Osteoblast (primary cell): Measurements from ENCODE around the gene VAMP5. TPM values are rescaled to one million over a fixed set of nuclear protein-coding genes. Genes with fewer than 3 reads are reported as not detected.

ENCODE experiments used
- DNase-seq: peaks from one replicate; pipeline ENCODE4 v3.0.0; 2011; ENCODE audit warnings: low spot score, mixed read lengths; ENCODE audit not compliant: insufficient read length; ENCODE audit errors: missing footprints
- H2AFZ ChIP-seq: 2 replicates; pipeline ENCODE4 v1.6.0; 2011; ENCODE audit warnings: mild to moderate bottlenecking, low read length
- H3K27ac ChIP-seq: 2 replicates; pipeline ENCODE4 v1.5.1; 2011; ENCODE audit warnings: mild to moderate bottlenecking, low read depth, low read length, moderate library complexity
- H3K27me3 ChIP-seq: 2 replicates; pipeline ENCODE4 v1.6.0; 2012; ENCODE audit warnings: mild to moderate bottlenecking, control low read depth, inconsistent platforms, low read length, moderate library complexity; ENCODE audit not compliant: insufficient read depth
- H3K36me3 ChIP-seq: 2 replicates; pipeline ENCODE4 v1.5.1; 2011; ENCODE audit warnings: mild to moderate bottlenecking, low read length, control low read depth, moderate library complexity; ENCODE audit not compliant: insufficient read depth
- H3K4me1 ChIP-seq: 2 replicates; pipeline ENCODE4 v1.5.1; 2011; ENCODE audit warnings: mild to moderate bottlenecking, low read length, control low read depth, moderate library complexity; ENCODE audit not compliant: insufficient read depth
- H3K4me2 ChIP-seq: 2 replicates; pipeline ENCODE4 v1.6.0; 2011; ENCODE audit warnings: mild to moderate bottlenecking, low read length; ENCODE audit not compliant: insufficient read depth
- H3K4me3 ChIP-seq: fragments of 200-600 bp; sonication (generic); 3 replicates; pipeline ENCODE4 v1.5.1; 2012; ENCODE audit warnings: mild to moderate bottlenecking, low read length, inconsistent platforms; ENCODE audit not compliant: insufficient read depth
- H3K79me2 ChIP-seq: 2 replicates; pipeline ENCODE4 v1.6.0; 2012; ENCODE audit warnings: mild to moderate bottlenecking, low read length, control low read depth, inconsistent platforms; ENCODE audit not compliant: insufficient read depth
- H3K9me3 ChIP-seq: 2 replicates; pipeline ENCODE4 v1.5.1; 2011; ENCODE audit warnings: low read depth, low read length, control low read depth
- H4K20me1 ChIP-seq: 2 replicates; pipeline ENCODE4 v1.6.0; 2012; ENCODE audit warnings: mild to moderate bottlenecking, low read length, control low read depth; ENCODE audit not compliant: insufficient read depth
- total RNA-seq: library from RNA; depleted of rRNA; stranded (reverse); fragments of >200 nt; gene quantifications from 2 replicates; pipeline ENCODE4 v1.2.3, GENCODE V29; 2012
- TF ChIP-seq, protein P1 (sequence below): IDR thresholded peaks from 2 replicates; pipeline ENCODE4 v1.5.1; 2011; ENCODE audit warnings: mild to moderate bottlenecking, low read depth, low read length, moderate library complexity; ENCODE audit errors: extremely low read depth

Gene VAMP5
- total RNA-seq, 1 donor, result 27.1 TPM

DNA sequence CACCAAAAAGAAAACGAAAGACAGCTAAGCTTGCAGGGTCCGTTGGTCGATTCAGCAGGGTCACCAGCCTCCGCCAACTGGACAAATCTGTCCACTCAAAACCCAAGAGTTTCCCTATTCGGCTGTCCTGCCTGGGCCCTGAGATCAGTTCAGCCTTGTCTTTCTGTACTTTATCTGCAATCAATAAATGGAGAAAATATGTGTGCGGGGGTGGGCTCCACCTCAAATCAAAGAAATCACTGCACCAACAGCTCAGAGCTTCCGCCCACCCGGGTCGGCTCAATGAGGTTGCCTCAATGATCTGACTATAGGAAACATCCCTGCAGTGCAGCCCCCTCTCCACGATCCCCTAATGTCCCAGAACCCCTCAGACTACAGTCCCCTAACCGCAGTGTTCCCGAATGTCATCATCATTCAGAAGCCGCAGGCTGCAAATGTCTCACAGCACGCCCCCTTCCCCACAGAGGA, 23.4 kb upstream of the VAMP5 start:
- TF ChIP-seq, protein P1, sequence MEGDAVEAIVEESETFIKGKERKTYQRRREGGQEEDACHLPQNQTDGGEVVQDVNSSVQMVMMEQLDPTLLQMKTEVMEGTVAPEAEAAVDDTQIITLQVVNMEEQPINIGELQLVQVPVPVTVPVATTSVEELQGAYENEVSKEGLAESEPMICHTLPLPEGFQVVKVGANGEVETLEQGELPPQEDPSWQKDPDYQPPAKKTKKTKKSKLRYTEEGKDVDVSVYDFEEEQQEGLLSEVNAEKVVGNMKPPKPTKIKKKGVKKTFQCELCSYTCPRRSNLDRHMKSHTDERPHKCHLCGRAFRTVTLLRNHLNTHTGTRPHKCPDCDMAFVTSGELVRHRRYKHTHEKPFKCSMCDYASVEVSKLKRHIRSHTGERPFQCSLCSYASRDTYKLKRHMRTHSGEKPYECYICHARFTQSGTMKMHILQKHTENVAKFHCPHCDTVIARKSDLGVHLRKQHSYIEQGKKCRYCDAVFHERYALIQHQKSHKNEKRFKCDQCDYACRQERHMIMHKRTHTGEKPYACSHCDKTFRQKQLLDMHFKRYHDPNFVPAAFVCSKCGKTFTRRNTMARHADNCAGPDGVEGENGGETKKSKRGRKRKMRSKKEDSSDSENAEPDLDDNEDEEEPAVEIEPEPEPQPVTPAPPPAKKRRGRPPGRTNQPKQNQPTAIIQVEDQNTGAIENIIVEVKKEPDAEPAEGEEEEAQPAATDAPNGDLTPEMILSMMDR, result no peak
- DNase-seq, result peak; percentile 73
- Histone ChIP-seq H3K36me3 (peaks cover 22% of the 10 kb centered on the region), H3K4me3 (peak overlapping the region; percentile 98), H2AFZ (peak overlapping the region; percentile 100), H3K4me1 (peaks cover 12% of the 10 kb centered on the region), H3K27ac (peak overlapping the region; percentile 72), H3K27me3 (no peaks in the 10 kb centered on the region), H3K79me2 (peaks cover 49% of the 10 kb centered on the region), H4K20me1 (peaks cover 13% of the 10 kb centered on the region), H3K4me2 (peak overlapping the region; percentile 97), H3K9me3 (no peaks in the 10 kb centered on the region)

GRCh38 chr2:85561280-85562212, 22.7 kb upstream of the VAMP5 start, which contains the start of gene GGCX:
GGCX (minus strand) TSS chr2:85561493; CDS start chr2:85561428, 65 bp downstream.
- H4K20me1 ChIP-seq, result peaks cover 13% of the 10 kb centered on the region
- H3K36me3 ChIP-seq, result peaks cover 21% of the 10 kb centered on the region
- H3K27ac ChIP-seq, result peak within 1 kb of the TSS; percentile 72
- H3K27me3 ChIP-seq, result no peaks in the 10 kb centered on the region
- H3K9me3 ChIP-seq, result no peaks in the 10 kb centered on the region
- H3K4me3 ChIP-seq, result peak within 1 kb of the TSS; percentile 98
- H3K79me2 ChIP-seq, result peaks cover 44% of the 10 kb centered on the region
- TF ChIP-seq, protein P1, result no peak
- H2AFZ ChIP-seq, result peak within 1 kb of the TSS; percentile 100
- peaks cover 12% of the 10 kb centered on the region for H3K4me1 ChIP-seq
- peak within 1 kb of the TSS; percentile 97 for H3K4me2 ChIP-seq
- peak; percentile 98 for DNase-seq

- H3K4me1 ChIP-seq, result peaks cover 12% of the 10 kb centered on the region
- H3K4me3 ChIP-seq, result no peak overlapping the region
- H3K27ac ChIP-seq, result no peak overlapping the region
- no peak overlapping the region for H3K4me2 ChIP-seq
- TF ChIP-seq, protein P1, result no peak
- DNase-seq, result no peak
- no peaks in the 10 kb centered on the region for H3K9me3 ChIP-seq
- peaks cover 21% of the 10 kb centered on the region for H3K79me2 ChIP-seq
- H2AFZ ChIP-seq, result no peak overlapping the region
- peaks cover 1% of the 10 kb centered on the region for H4K20me1 ChIP-seq
- H3K36me3 ChIP-seq, result peaks cover under 1% of the 10 kb centered on the region
- H3K27me3 ChIP-seq, result no peaks in the 10 kb centered on the region
These were observed 20.1 kb upstream of the VAMP5 start for GRCh38 chr2:85564144-85564563.

GRCh38 chr2:85566265-85566664, 18.0 kb upstream of the VAMP5 start:
- peaks cover under 1% of the 10 kb centered on the region for H3K79me2 ChIP-seq

More at GRCh38 chr2:85566265-85566664, 18.0 kb upstream of the VAMP5 start:
- TF ChIP-seq, protein P1, result no peak
- Histone ChIP-seq H3K4me1 (no peaks in the 10 kb centered on the region), H3K27ac (no peak overlapping the region), H4K20me1 (no peaks in the 10 kb centered on the region), H3K4me2 (no peak overlapping the region), H3K9me3 (no peaks in the 10 kb centered on the region), H3K36me3 (no peaks in the 10 kb centered on the region), H2AFZ (no peak overlapping the region), H3K4me3 (no peak overlapping the region), H3K27me3 (peaks cover 10% of the 10 kb centered on the region)
- DNase-seq, result no peak
